B cell (primary cell): ENCODE results near the gene ESCO1. TPM values are rescaled to one million over a fixed set of nuclear protein-coding genes. Genes with fewer than 3 reads are reported as not detected.

ENCODE experiments used
- ATAC-seq: fragments of 200-7000 bp; cut with Tn5 transposase; one replicate; pipeline ENCODE4 v1.10.0; 2021; ENCODE audit warnings: low read depth, mild to moderate bottlenecking, moderate number of reproducible peaks, moderate library complexity
- CTCF ChIA-PET: fragments of 350-600 bp; sonication (Branson Sonifier 250); formaldehyde crosslinking; loops from one replicate; lab custom pipeline; 2021; ENCODE audit warnings: antibody characterized with exemption, inconsistent platforms; lab: Charles Lee
- POLR2A ChIA-PET: fragments of 350-600 bp; sonication (Branson Sonifier 250); formaldehyde crosslinking; loops from one replicate; lab custom pipeline; 2021; ENCODE audit warnings: antibody characterized with exemption; lab: Charles Lee
- DNase-seq: peaks from one replicate; pipeline ENCODE4 v3.0.0; 2013
- H2AFZ ChIP-seq: 2 replicates; pipeline ENCODE4 v1.6.1; 2012; ENCODE audit warnings: mild to moderate bottlenecking, low read depth, low read length; ENCODE audit not compliant: insufficient read depth, poor library complexity, severe bottlenecking
- H3K27ac ChIP-seq, 2 donors: 1 replicate in 1 of 2; 2 replicates in 1 of 2; pipeline ENCODE4 v1.5.1; 2012 to 2013; ENCODE audit warnings: low read length in 2 of 2, mild to moderate bottlenecking in 2 of 2, moderate library complexity in 1 of 2
- H3K27me3 ChIP-seq, 4 experiments: fragments of 200-600 bp in 1 of 4; sonication (generic) in 1 of 4; replicated peaks in 1 of 4; 1 replicate in 2 of 4; 2 replicates in 2 of 4; pipeline versions ENCODE4 v1.6.1 to v1.7.0; 2013 to 2016; ENCODE audit warnings: low read length in 3 of 4, mild to moderate bottlenecking in 2 of 4, mixed read lengths in 1 of 4, moderate library complexity in 1 of 4; ENCODE audit not compliant: insufficient read depth in 4 of 4, control insufficient read depth in 3 of 4; ENCODE audit errors: control extremely low read depth in 1 of 4
- H3K36me3 ChIP-seq, 2 experiments: replicated peaks in 1 of 2; 1 replicate in 1 of 2; 2 replicates in 1 of 2; pipeline versions ENCODE4 v1.6.1 to v1.7.1; 2013; ENCODE audit warnings: low read length in 1 of 2; ENCODE audit not compliant: insufficient read depth in 2 of 2, control insufficient read depth in 1 of 2; ENCODE audit errors: control extremely low read depth in 1 of 2, extremely low read depth in 1 of 2
- H3K4me1 ChIP-seq, 2 donors: fragments of 200-600 bp in 1 of 2; sonication (generic) in 1 of 2; 1 replicate in 1 of 2; 2 replicates in 1 of 2; pipeline versions ENCODE4 v1.5.1 to v1.6.1; 2013 to 2017; ENCODE audit warnings: low read length in 2 of 2; ENCODE audit not compliant: control insufficient read depth in 2 of 2, insufficient read depth in 2 of 2
- H3K4me2 ChIP-seq: replicated peaks from 2 replicates; pipeline ENCODE3; 2012; ENCODE audit warnings: mild to moderate bottlenecking, low read depth, low read length; ENCODE audit not compliant: poor library complexity, severe bottlenecking
- H3K4me3 ChIP-seq, 5 experiments: fragments of 200-600 bp in 1 of 5; sonication (generic) in 1 of 5; 1 replicate in 3 of 5; 2 replicates in 2 of 5; pipeline versions ENCODE4 v1.5.1 to v1.7.0; 2011 to 2016; ENCODE audit warnings: low read length in 4 of 5, mild to moderate bottlenecking in 4 of 5, low read depth in 2 of 5, control low read depth in 1 of 5, moderate library complexity in 1 of 5; ENCODE audit not compliant: insufficient read depth in 1 of 5; ENCODE audit errors: control extremely low read depth in 1 of 5, extremely low read depth in 1 of 5
- H3K79me2 ChIP-seq: fragments of 200-600 bp; sonication (generic); one replicate; pipeline ENCODE4 v1.6.0; 2016; ENCODE audit warnings: low read length; ENCODE audit not compliant: control insufficient read depth, insufficient read depth
- H3K9ac ChIP-seq: fragments of 200-600 bp; sonication (generic); 2 replicates; pipeline ENCODE4 v1.6.1; 2017; ENCODE audit warnings: mild to moderate bottlenecking, low read length, moderate library complexity
- H3K9me3 ChIP-seq, 3 donors: one replicate each; pipeline versions ENCODE4 v1.6.1 to v1.7.1; 2013; ENCODE audit warnings: low read length in 2 of 3; ENCODE audit not compliant: control insufficient read depth in 2 of 3, insufficient read depth in 1 of 3; ENCODE audit errors: control extremely low read depth in 1 of 3
- H4K20me1 ChIP-seq: 2 replicates; pipeline ENCODE4 v1.6.0; 2012; ENCODE audit warnings: mild to moderate bottlenecking, low read length; ENCODE audit not compliant: insufficient read depth, control insufficient read depth, poor library complexity, severe bottlenecking
- H3K27ac Mint-ChIP-seq: one replicate; pipeline ENCODE4 v1.8.0; 2021; ENCODE audit warnings: mixed read lengths
- H3K27me3 Mint-ChIP-seq: one replicate; pipeline ENCODE4 v1.8.0; 2021; ENCODE audit warnings: mixed read lengths
- H3K4me1 Mint-ChIP-seq: one replicate; pipeline ENCODE4 v1.8.0; 2021; ENCODE audit warnings: mixed read lengths
- H3K4me3 Mint-ChIP-seq: one replicate; pipeline ENCODE4 v1.8.0; 2021; ENCODE audit warnings: mixed read lengths
- H3K9me3 Mint-ChIP-seq: one replicate; pipeline ENCODE4 v1.8.0; 2022; ENCODE audit warnings: mixed read lengths; ENCODE audit not compliant: insufficient read depth
- EZH2 ChIP-seq: IDR thresholded peaks from 2 replicates; pipeline ENCODE4 v1.6.1; 2012; ENCODE audit warnings: borderline replicate concordance, low read depth, mild to moderate bottlenecking, moderate library complexity, low read length; ENCODE audit not compliant: insufficient read depth, poor library complexity, severe bottlenecking
- WGBS: methylation state at CpG from one replicate; pipeline ENCODE4 v1.1.5; 2013; ENCODE audit warnings: missing lambda C conversion rate; ENCODE audit not compliant: insufficient coverage; 5-methylcytosine and 5-hydroxymethylcytosine counted together
- intact Hi-C: fragments of 100-400 bp; cut with micrococcal nuclease; formaldehyde crosslinking; loops from one replicate; pipeline ENCODE4 v1.10.0; 2022
- polyA plus RNA-seq: library from polyadenylated mRNA; depleted of rRNA; stranded (reverse); fragments of >200 nt; gene quantifications from 2 replicates; pipeline ENCODE4 v1.2.3, GENCODE V29; 2012
- total RNA-seq, 2 donors: library from RNA; stranded (reverse); fragments of 120-200 nt in 1 of 2; gene quantifications; 1 replicate in 1 of 2; 2 replicates in 1 of 2; pipeline versions ENCODE4 v1.2.3 to v1.2.4, GENCODE V29; 2013 to 2022
- TF ChIP-seq, protein P1 (sequence below): fragments of 200-600 bp; IDR thresholded peaks from one replicate; pipeline ENCODE4 v1.8.0; 2022; ENCODE audit warnings: antibody characterized with exemption, mild to moderate bottlenecking

ESCO1 gene
- total and polyA plus RNA-seq, 2 donors (not counting 1 experiment from before 2014, with no cell fraction given): 8.5 to 30.0 TPM

DNA sequence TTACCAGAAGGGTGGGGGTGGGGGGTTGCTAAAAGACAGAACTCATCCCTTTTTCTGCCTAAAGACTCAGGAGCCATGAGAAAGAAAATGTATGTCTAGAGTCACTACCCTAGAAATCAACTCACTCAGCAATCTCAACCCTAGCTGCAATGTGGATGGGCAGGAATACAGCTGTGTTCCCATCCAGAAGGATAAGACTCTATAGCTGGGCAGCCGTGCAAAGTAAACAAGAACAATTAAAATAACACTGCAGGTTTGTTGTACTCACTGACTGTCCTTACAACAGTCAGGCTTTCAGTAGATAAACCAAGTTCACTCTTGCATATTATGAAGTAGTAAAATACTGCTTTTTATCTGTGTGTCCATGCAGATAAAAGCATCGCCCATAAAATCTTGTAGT is 74.0 kb downstream of the ESCO1 start:
- Histone ChIP-seq H4K20me1 (no peaks in the 10 kb centered on the region), H3K4me3 (no peak overlapping the region), H2AFZ (no peak overlapping the region), H3K9ac (no peak overlapping the region), H3K79me2 (no peaks in the 10 kb centered on the region), H3K27me3 (no peaks in the 10 kb centered on the region), H3K36me3 (peaks cover 8 to 39% of the 10 kb centered on the region in 2 experiments), H3K27ac (no peak overlapping the region), H3K4me1 (no peaks in the 10 kb centered on the region), H3K9me3 (no peaks in the 10 kb centered on the region), H3K4me2 (no peak overlapping the region)
- intact Hi-C loops: no loop called here
- CTCF ChIA-PET: no interaction called here
- POLR2A ChIA-PET: no interaction called here
- TF ChIP-seq, protein P1, sequence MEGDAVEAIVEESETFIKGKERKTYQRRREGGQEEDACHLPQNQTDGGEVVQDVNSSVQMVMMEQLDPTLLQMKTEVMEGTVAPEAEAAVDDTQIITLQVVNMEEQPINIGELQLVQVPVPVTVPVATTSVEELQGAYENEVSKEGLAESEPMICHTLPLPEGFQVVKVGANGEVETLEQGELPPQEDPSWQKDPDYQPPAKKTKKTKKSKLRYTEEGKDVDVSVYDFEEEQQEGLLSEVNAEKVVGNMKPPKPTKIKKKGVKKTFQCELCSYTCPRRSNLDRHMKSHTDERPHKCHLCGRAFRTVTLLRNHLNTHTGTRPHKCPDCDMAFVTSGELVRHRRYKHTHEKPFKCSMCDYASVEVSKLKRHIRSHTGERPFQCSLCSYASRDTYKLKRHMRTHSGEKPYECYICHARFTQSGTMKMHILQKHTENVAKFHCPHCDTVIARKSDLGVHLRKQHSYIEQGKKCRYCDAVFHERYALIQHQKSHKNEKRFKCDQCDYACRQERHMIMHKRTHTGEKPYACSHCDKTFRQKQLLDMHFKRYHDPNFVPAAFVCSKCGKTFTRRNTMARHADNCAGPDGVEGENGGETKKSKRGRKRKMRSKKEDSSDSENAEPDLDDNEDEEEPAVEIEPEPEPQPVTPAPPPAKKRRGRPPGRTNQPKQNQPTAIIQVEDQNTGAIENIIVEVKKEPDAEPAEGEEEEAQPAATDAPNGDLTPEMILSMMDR: no peak
- no peak for TF ChIP-seq EZH2
- Mint-ChIP-seq H3K4me3 (no peak overlapping the region), H3K4me1 (no peaks in the 10 kb centered on the region), H3K27me3 (no peaks in the 10 kb centered on the region), H3K27ac (no peak overlapping the region), H3K9me3 (no peaks in the 10 kb centered on the region)
- no CpG with 5 or more reads among the region's 2 CpGs for WGBS
- ATAC-seq (no peak), DNase-seq (no peak)

DNA sequence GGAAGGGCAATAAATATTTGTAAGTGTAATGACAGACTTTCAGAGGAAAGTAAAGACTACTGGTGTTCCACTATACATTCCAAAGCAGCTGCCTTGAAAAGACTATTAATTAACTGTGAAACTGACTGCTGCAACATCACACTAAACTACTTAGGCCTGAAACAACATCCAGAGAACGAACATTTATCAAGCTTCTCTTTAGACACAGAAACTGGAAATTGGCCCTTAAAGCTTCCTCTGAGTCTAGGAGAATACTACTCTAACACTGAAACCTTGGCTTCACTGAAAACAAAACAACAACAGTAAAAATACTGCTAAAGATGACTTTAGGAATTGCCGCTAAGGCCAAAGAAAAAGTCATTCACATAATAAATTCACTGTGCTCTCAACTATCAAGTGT is 74.6 kb downstream of the ESCO1 start:
- POLR2A ChIA-PET: no interaction called here

More for the DNA sequence above, 74.6 kb downstream of the ESCO1 start:
- Histone ChIP-seq H4K20me1 (no peaks in the 10 kb centered on the region), H3K4me2 (no peak overlapping the region), H3K79me2 (no peaks in the 10 kb centered on the region), H3K4me1 (no peaks in the 10 kb centered on the region), H3K9ac (no peak overlapping the region), H3K27ac (no peak overlapping the region), H3K36me3 (peaks cover 6 to 33% of the 10 kb centered on the region in 2 experiments), H2AFZ (no peak overlapping the region), H3K27me3 (no peaks in the 10 kb centered on the region), H3K9me3 (no peaks in the 10 kb centered on the region), H3K4me3 (no peak overlapping the region)
- ATAC-seq (no peak), DNase-seq (no peak)
- TF ChIP-seq EZH2: no peak
- TF ChIP-seq, protein P1: no peak
- Mint-ChIP-seq H3K9me3 (no peaks in the 10 kb centered on the region), H3K4me1 (no peaks in the 10 kb centered on the region), H3K27me3 (no peaks in the 10 kb centered on the region), H3K27ac (no peak overlapping the region), H3K4me3 (no peak overlapping the region)
- WGBS: 80% methylated on average over 1 of the region's 2 CpGs
- CTCF ChIA-PET: no interaction called here
- intact Hi-C loops: no loop called here
